Activated T-cell treated with anti-CD3 and anti-CD28 coated beads, Interleukin-2, amount 50 U/mL, for 4 hours (primary cell): ENCODE data around the gene PEF1. TPM values are rescaled to one million over a fixed set of nuclear protein-coding genes. Genes with fewer than 3 reads are reported as not detected.

Experiments
- ATAC-seq, 2 donors: fragments of 200-7000 bp; cut with Tn5 transposase; one replicate each; pipeline ENCODE4 v1.10.0; 2021
- DNase-seq: peaks from one replicate; pipeline ENCODE4 v3.0.0-alpha.2; 2020
- H3K27me3 Mint-ChIP-seq: one replicate; pipeline ENCODE4 v1.8.0; 2021; ENCODE audit warnings: low read depth, mixed read lengths
- H3K36me3 Mint-ChIP-seq: one replicate; pipeline ENCODE4 v1.8.0; 2022; ENCODE audit warnings: mixed read lengths; ENCODE audit not compliant: insufficient read depth
- H3K4me1 Mint-ChIP-seq: one replicate; pipeline ENCODE4 v1.8.0; 2021; ENCODE audit warnings: low read depth, mixed read lengths
- H3K4me3 Mint-ChIP-seq: one replicate; pipeline ENCODE4 v1.8.0; 2021; ENCODE audit warnings: mild to moderate bottlenecking, moderate library complexity, mixed read lengths
- H3K9me3 Mint-ChIP-seq: one replicate; pipeline ENCODE4 v1.8.0; 2021; ENCODE audit warnings: mixed read lengths
- total RNA-seq, 3 donors: library from RNA; stranded (reverse); gene quantifications; one replicate each; pipeline ENCODE4 v1.2.1, GENCODE V29; 2021

PEF1 gene
- total RNA-seq, 3 donors from 2014 or later: 67.0 to 73.9 (median 71.5) TPM

GRCh38 chr1:31624731-31625514 is 19.8 kb downstream of the PEF1 start:
- ATAC-seq (no peak), DNase-seq (no peak)
- Mint-ChIP-seq H3K4me1 (peaks cover 2% of the 10 kb centered on the region), H3K4me3 (no peak overlapping the region), H3K9me3 (no peaks in the 10 kb centered on the region), H3K27me3 (no peaks in the 10 kb centered on the region), H3K36me3 (peaks cover 14% of the 10 kb centered on the region)

DNA sequence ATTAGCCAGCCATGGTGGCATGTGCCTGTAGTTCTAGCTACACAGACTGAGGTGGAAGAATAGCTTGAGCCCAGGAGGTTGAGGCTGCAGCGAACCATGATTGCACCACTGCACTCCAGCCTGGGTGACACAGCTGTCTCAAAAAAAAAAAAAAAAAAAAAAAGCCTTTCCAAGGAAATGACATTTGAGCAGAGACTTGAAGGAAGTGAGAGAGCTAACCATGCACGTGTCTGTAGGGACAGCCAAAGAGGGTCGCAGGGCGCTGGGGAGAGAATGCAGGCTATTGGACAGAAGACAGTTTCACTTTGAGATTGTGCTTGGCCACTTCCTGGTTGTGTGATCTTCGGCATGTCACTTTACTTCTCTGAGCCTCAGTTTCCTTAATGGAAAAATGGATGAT is 20.4 kb downstream of the PEF1 start:
- Mint-ChIP-seq H3K4me3 (no peak overlapping the region), H3K27me3 (peaks cover 6% of the 10 kb centered on the region), H3K36me3 (peaks cover 8% of the 10 kb centered on the region), H3K9me3 (no peaks in the 10 kb centered on the region), H3K4me1 (peaks cover 2% of the 10 kb centered on the region)
- no peak for ATAC-seq
- DNase-seq: no peak

GRCh38 chr1:31623365-31623764 is 21.3 kb downstream of the PEF1 start:
- peaks cover 2% of the 10 kb centered on the region for H3K4me1 Mint-ChIP-seq
- ATAC-seq (no peak), DNase-seq (no peak)
- H3K36me3 Mint-ChIP-seq: peaks cover 2% of the 10 kb centered on the region
- H3K4me3 Mint-ChIP-seq: no peak overlapping the region
- H3K27me3 Mint-ChIP-seq: peaks cover 15% of the 10 kb centered on the region
- H3K9me3 Mint-ChIP-seq: no peaks in the 10 kb centered on the region

GRCh38 chr1:31621847-31622730 is 22.6 kb downstream of the PEF1 start:
- no peak for ATAC-seq
- Mint-ChIP-seq H3K4me3 (no peak overlapping the region), H3K4me1 (peaks cover 5% of the 10 kb centered on the region), H3K9me3 (no peaks in the 10 kb centered on the region), H3K36me3 (no peaks in the 10 kb centered on the region), H3K27me3 (peaks cover 21% of the 10 kb centered on the region)
- no peak for DNase-seq

DNA sequence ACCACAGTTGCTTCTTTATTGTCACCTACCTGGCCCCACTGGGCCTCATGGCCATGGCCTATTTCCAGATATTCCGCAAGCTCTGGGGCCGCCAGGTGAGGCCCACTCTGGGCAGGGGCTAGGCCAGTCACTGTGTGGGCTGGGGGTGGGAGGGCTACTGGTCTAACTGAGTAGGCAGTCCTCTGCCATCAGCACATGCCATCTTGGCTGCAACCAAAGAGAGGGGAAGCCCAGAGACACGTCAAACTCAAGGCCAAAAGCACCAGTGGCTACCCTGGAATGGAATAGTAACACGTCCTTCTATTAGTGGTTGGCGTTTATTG is 23.2 kb downstream of the PEF1 start:
- DNase-seq: no peak
- peaks cover 27% of the 10 kb centered on the region for H3K27me3 Mint-ChIP-seq
- H3K4me1 Mint-ChIP-seq: peaks cover 5% of the 10 kb centered on the region
- no peaks in the 10 kb centered on the region for H3K36me3 Mint-ChIP-seq
- ATAC-seq: no peak
- no peaks in the 10 kb centered on the region for H3K9me3 Mint-ChIP-seq
- H3K4me3 Mint-ChIP-seq: no peak overlapping the region

GRCh38 chr1:31620631-31621497 is 23.8 kb downstream of the PEF1 start:
- Mint-ChIP-seq H3K36me3 (no peaks in the 10 kb centered on the region), H3K27me3 (peaks cover 33% of the 10 kb centered on the region), H3K9me3 (no peaks in the 10 kb centered on the region), H3K4me1 (peaks cover 5% of the 10 kb centered on the region), H3K4me3 (no peak overlapping the region)
- no peak for ATAC-seq
- DNase-seq: no peak

GRCh38 chr1:31618916-31619846 is 25.5 kb downstream of the PEF1 start:
- Mint-ChIP-seq H3K4me3 (no peak overlapping the region), H3K36me3 (no peaks in the 10 kb centered on the region), H3K27me3 (peaks cover 42% of the 10 kb centered on the region), H3K9me3 (no peaks in the 10 kb centered on the region), H3K4me1 (peaks cover 3% of the 10 kb centered on the region)
- DNase-seq (no peak), ATAC-seq (no peak)

GRCh38 chr1:31617916-31618746 is 26.5 kb downstream of the PEF1 start:
- peak; percentile 27 for DNase-seq
- Mint-ChIP-seq H3K4me1 (peaks cover 3% of the 10 kb centered on the region), H3K9me3 (no peaks in the 10 kb centered on the region), H3K27me3 (peaks cover 42% of the 10 kb centered on the region), H3K4me3 (peak overlapping the region; percentile 43), H3K36me3 (no peaks in the 10 kb centered on the region)
- ATAC-seq: peak; percentile 83 to 88

GRCh38 chr1:31617218-31617915 is 27.3 kb downstream of the PEF1 start, which contains the start of gene HCRTR1:
Gene HCRTR1 (plus strand): TSS chr1:31617689. CDS start chr1:31619193, 1,504 bp downstream.
- peaks cover 3% of the 10 kb centered on the region for H3K4me1 Mint-ChIP-seq
- H3K36me3 Mint-ChIP-seq: no peaks in the 10 kb centered on the region
- H3K4me3 Mint-ChIP-seq: peak within 1 kb of the TSS; percentile 71
- DNase-seq: no peak
- peaks cover 42% of the 10 kb centered on the region for H3K27me3 Mint-ChIP-seq
- ATAC-seq: peak; percentile 28 to 44
- no peaks in the 10 kb centered on the region for H3K9me3 Mint-ChIP-seq

DNA sequence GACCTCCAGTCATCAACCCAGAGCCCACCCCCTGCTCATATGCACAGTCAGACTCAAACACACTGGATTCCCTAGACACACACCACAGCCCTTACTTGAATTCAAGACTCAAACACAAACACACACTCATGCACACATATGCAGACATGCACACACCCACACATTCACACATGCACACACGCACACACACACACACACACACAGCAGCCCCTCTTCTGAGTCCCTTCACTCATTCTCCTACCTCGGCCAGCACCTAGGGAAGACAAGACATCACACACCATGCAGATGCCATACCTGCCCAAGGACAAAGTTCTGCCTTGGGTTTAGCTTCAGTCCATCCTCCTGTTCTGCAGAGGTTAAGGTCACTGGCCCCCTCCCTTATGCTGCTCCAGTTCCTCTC is 28.7 kb downstream of the PEF1 start:
- H3K27me3 Mint-ChIP-seq: peaks cover 42% of the 10 kb centered on the region
- peaks cover 3% of the 10 kb centered on the region for H3K4me1 Mint-ChIP-seq

GRCh38 chr1:31615414-31615813 is 29.3 kb downstream of the PEF1 start:
- peaks cover 42% of the 10 kb centered on the region for H3K27me3 Mint-ChIP-seq
- H3K4me3 Mint-ChIP-seq: no peak overlapping the region
- peaks cover 3% of the 10 kb centered on the region for H3K4me1 Mint-ChIP-seq
- DNase-seq (no peak), ATAC-seq (no peak)
- H3K9me3 Mint-ChIP-seq: no peaks in the 10 kb centered on the region
- H3K36me3 Mint-ChIP-seq: no peaks in the 10 kb centered on the region

More for the DNA sequence above, 28.7 kb downstream of the PEF1 start:
- Mint-ChIP-seq H3K36me3 (no peaks in the 10 kb centered on the region), H3K4me3 (no peak overlapping the region), H3K9me3 (no peaks in the 10 kb centered on the region)
- no peak for DNase-seq
- ATAC-seq: no peak

DNA sequence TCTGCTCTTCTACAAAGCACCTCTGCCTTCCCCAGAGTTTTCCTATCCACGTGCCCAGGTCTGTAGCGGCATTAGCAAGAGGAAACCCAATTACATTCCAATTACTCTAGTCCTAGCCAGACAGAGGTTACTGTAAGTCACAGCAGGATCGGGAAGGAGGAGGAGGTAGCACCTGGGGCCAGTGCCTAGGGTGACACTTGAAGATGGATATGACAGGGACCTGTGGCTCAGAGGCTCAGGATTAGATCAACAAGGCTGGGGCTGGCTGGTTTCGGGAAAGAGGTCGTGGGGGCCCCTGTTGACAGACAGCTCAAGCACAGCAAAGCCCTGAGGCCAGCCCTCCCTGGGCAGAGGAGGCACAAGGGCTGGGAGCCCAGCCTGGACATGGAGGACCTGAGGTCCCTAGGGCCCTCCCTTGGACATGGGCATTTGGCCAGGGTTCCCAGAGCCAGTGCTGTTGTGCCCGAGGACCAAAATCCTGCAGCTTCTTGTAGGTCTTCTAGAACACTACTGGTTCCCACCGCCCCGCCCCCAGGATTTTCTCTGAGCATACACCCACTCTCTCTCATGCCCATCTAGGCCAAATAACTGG is 30.2 kb downstream of the PEF1 start:
- DNase-seq (no peak), ATAC-seq (no peak)
- Mint-ChIP-seq H3K4me1 (peaks cover 3% of the 10 kb centered on the region), H3K27me3 (peaks cover 38% of the 10 kb centered on the region), H3K4me3 (no peak overlapping the region), H3K36me3 (no peaks in the 10 kb centered on the region), H3K9me3 (no peaks in the 10 kb centered on the region)
